Glomerular endothelial cell (primary cell): Measurements from ENCODE around the gene IL17RC. TPM values are rescaled to one million over a fixed set of nuclear protein-coding genes. Genes with fewer than 3 reads are reported as not detected.
"Not testable (repeated sequence)": the region's sequence is repeated elsewhere in the genome, so short reads cannot be mapped to it uniquely, and the experiment has no call there.

Experiments
- DNase-seq: peaks from one replicate; pipeline ENCODE4 v3.0.0-alpha.2; 2011; ENCODE audit warnings: low read depth, low spot score; ENCODE audit errors: extremely low read depth
- total RNA-seq: library from RNA; depleted of rRNA; stranded (reverse); fragments of >200 nt; gene quantifications from 2 replicates; pipeline ENCODE4 v1.2.3, GENCODE V29; 2015

IL17RC gene
- total RNA-seq, 1 donor from 2014 or later, result 26.1 TPM

DNA sequence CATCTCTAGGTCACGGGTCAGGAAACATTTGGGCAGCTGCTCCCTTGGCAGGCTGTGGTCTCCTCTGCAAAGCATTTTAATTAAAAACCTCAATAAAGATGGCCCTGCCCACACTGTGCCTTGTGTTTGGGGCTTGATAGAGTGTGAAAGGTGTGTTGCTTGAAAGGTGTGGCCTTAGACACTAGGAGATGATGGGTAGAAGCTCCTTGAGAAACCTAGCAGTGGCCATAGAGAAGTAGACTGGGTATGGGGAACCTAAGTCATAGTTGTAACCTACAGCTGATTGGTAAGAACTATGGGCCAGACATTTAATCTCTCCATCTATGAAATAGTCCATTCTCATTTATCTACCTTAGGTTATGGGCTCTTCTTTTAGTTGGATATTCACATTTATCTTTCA lies 23.2 kb upstream of the IL17RC start:
- DNase-seq, result no peak

DNA sequence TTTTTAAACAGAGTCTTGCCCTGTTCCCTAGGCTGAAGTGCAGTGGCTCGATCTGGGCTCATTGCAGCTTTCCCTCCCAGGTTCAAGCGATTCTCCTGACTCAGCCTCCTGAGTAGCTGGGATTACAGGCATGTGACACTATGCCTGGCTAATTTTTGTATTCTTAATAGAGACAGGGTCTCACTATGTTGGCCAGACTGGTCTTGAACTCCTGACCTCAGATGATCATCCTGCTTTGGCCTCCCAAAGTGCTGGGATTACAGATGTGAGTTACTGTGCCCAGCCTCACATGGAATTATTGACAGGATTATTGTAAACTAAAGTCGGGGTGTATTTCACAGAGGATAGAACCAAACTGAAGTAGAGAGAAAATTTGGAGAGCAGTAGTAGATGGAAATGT lies 21.2 kb upstream of the IL17RC start:
- DNase-seq, result not testable (repeated sequence)

DNA sequence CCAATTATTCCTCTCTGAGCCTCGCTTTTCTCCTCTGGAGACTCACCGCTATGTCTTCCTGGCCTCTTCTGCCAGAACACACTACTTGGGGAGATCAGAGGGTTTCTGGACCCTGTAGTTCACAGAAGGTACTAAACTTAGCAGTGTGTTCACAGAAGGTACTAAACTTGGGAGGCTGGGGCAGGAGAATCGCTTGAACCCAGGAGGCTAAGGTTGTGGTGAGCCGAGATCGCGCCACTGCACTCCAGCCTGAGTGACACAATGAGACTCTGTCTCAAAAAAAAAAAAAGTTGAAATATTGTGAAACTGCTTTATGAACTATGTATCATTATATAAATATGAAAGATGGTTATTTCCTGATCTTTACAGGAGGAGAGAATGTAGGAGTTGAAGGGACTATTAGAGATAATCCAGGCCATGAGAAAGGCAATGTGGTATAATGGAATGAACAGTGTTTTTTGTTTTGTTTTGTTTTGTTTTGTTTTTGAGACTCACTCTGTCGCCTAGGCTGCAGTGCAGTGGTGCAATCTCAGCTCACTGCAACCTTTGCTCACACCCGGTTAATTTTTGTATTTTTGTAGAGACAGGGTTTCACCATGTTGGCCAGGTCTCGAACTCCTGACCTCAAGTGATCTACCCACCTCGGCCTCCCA lies 20.0 kb upstream of the IL17RC start:
- DNase-seq, result not testable (repeated sequence)

DNA sequence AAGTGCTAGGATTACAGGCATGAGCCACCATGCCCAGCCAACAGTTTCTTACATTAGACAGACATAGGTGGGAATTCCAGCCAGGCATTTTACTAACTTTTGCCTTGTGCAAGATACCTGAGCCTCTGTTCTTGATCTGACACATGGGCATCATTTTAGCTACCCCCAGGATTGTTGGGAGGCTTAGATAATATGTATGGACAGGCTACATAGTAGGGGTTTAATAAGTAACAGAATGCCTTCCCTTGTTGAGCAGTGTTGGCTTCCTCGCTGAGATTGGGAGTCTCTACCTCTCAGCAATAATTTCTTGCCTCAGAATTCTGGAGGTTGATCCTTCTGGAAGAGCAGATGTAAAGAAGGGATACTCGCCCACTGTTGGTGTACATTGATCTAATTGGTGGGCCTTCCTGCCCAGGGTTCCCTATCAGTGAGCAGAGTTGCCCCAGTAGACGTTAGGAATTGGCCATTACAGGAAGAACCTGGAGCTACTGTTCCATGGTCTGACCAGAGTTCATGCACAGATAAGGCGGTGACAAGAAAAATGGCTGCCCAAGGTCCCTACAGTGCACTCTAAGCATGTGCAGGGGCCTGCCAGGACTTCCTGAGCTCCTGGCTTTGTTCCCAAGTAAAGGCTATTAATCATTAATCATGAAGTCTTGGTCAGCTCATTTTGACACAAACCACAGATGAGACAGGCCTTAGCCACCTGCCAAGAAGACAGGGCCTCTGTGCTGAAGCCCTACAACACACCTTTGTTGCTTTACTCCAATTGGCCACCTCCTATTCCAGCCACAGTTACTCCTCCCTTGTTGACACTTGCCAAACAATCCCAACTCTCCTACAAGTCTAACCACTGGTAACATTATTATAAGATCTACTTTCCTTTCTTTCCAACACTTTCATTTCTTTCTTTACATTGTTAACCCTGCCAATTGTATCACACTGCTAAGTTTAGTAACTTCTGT lies 19.2 kb upstream of the IL17RC start:
- peak; percentile 25 for DNase-seq

DNA sequence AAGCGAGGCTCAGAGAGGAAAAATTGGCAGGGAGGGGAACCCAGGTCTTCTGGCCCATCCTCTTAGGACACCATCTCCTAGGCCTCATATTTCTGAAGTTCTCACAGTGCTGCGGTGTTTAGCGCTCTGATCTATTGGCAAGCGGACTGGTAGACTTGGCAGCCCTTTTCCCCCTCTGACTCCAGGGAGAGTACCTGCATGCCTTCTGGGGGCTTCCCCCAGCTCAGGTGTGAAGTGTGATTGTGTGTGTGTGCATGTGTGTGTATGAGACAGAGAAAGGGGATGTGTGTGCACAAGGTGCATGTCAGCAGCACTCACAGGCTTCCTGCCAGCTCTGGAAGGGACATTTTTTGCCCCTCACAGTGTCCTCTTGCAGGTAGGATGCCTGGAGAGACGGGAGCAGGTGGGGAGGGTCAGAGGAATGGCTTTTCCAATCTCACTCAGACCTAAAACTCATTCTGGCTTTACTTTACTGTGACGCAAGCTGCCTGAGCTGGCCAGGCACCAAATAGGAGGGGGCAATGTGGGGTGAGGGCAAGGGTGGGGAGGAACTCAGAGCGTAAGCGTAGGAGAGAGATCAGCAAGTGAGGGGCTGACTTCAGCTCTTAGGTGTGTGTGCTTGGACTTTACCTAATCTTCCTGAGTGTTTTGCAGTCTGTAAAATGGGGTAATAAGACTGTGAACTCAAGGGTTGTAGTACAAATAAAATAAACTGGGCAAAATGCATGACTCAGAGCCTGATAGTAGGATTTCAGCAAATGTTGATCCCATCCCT lies 18.2 kb upstream of the IL17RC start:
- no peak for DNase-seq

DNA sequence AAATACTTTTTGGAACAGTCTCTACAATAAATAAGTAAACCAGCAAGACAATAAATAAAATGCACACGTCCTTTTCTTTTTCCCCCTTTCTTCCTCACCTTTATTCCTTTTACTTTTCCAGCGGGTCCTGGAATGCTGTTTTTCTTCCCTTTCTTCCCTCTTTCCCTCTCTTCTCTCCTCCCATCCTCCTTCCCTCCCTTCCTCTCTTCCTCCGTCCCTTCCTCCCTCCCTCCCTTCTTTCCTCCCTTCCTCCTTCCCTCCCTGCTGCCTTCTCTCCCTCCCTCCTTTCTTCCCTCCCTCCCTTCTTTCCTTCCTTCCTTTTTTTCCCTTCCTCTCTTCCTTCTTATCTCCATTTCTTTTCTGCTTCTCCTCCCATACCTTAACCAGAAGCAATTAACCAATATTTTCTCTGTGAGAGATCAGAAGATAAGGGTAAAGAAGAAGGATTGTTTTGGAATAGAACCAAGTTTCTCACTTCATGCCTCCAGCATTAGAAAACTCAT lies 17.6 kb upstream of the IL17RC start:
- no peak for DNase-seq

DNA sequence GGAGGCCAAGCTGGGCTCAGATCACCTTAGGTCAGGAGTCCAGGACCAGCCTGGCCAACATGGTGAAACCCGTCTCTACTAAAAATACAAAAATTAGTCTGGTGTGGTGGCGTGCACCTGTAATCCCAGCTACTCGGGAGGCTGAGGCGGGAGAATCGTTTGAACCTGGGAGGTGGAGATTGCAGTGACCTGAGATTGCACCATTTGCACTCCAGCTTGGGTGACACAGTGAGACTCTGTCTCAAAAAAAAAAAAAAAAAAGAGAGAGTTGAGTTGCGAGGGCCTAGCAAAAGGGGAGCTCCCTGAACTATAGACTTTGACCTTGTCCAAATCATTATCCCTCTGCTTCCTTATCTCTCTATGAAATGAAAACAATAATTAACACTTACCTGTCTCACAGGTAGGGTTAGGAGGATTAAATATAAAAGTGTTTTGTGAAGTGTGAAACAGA lies 15.9 kb upstream of the IL17RC start:
- not testable (repeated sequence) for DNase-seq

DNA sequence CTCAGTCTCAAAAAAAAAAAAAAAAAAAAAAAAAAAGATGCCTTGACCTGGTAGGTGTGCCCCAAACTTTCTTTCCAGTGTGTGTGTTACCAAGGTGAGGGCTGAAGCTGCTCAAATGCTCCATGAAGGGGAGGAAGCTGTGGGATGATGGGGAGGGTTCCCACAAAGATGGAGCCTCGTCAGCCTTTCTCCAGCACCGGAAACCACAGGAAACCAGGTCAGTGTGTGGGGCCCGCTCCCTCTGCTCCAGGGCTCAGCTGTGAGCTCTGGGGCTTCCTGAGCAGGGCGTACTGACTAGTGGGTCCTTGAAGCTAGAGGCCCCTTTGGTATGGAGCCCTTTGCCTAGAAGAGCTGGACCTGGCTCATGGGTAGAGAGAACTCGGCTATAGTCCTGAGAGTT lies 14.9 kb upstream of the IL17RC start:
- DNase-seq, result peak; percentile 12

DNA sequence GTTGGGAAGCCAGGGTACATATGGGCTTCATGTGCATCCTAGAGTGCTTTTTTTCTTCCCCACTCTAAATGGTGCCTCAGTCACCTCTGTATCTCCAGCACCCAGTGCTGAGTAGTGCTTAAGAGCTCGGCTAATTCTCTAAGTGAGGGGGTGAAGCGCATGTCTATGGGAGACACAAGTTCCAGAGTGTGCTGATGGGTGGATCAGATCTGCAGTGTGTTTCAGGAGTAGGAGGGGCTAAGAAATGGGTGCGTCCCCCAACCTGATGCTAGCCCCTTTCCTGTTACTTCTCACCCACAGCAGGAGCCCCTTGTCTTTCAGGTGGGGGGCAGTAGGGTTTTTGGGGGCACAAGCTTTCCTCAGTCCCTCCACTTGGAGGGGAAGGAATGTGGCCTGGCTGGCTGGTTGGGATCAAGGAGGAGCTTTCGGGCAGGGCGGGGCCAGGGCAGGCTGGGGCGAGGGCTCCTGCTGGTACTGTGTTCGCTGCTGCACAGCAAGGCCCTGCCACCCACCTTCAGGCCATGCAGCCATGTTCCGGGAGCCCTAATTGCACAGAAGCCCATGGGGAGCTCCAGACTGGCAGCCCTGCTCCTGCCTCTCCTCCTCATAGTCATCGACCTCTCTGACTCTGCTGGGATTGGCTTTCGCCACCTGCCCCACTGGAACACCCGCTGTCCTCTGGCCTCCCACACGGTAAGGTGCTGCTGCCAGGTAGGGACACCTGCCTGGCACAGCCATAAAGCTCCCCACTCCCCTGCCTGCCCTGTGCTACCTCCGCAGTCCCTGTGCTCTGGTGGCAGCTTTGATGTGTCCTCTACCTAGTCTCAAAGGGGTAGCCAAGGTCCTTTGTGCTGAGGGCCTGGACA lies 14.3 kb upstream of the IL17RC start, which contains the start of gene IL17RE:
IL17RE (plus strand) TSS at position 477 of the 866 bp plus-strand sequence; CDS start at position 562, 85 bp downstream.
- DNase-seq, result no peak

DNA sequence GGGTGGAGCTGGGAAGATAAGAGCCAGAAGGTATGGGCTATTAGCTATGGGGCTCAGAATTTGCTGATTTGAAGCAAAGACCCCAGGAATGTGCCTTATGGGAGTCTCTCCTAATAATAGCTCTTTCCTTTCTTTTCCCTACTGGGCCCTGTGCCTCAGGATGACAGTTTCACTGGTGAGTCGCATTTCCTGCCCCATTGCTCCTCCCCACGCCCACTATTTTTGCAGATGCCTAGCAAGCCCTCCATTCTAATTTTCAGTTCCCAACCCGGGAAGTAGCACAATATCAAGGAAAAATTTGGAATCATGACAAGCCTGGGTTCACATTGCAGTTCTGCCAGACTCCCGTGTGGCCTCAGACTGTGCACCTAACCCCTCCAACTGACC lies 13.7 kb upstream of the IL17RC start:
- DNase-seq, result no peak

DNA sequence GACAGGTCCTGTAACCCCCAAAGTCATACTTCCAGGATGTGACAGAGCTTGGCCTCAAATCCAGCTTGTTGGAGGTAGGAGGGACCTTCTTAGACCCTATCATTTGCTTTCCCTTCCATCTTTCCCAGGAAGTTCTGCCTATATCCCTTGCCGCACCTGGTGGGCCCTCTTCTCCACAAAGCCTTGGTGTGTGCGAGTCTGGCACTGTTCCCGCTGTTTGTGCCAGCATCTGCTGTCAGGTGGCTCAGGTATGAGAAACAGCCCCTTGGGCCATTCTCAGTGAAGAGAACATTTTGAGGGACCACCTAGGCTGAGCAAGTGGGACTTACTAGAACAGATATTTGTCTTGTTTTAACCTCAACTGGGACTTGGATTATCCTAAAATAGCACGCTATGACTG lies 13.0 kb upstream of the IL17RC start:
- no peak for DNase-seq

DNA sequence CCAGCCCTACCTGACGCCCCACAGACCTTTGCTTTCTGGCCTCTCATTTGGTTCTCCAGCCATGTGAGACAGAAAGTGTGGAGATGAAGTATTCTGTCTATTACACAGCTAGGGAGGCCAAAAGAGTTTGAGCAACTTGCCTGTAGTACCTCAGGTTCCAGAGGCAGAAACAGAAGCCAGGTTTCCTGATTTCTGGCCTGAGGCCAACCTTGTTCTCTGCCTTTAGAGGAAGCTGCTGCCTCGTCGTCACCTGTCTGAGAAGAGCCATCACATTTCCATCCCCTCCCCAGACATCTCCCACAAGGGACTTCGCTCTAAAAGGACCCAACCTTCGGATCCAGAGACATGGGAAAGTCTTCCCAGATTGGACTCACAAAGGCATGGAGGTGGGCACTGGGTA lies 10.4 kb upstream of the IL17RC start:
- DNase-seq, result no peak

DNA sequence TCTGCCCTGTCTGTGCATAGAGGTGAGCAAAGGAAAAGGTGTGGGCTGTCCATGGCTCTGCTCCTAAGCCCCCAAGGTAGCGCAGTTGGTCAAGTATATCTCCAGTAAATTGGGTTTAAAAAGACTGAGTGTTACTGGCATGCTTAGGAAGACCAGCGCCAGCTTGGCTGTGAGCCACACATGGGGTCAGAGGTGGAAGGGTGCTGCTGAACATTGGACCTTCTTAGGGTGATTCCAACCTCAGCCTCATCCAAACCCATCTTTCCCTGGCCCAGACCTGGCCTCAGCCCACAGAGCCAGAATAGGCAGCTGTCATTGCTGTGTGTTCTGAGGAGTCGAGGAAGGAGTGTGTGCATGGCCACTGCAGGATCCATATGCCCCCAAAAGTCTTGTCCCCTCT lies 8.6 kb upstream of the IL17RC start:
- no peak for DNase-seq

DNA sequence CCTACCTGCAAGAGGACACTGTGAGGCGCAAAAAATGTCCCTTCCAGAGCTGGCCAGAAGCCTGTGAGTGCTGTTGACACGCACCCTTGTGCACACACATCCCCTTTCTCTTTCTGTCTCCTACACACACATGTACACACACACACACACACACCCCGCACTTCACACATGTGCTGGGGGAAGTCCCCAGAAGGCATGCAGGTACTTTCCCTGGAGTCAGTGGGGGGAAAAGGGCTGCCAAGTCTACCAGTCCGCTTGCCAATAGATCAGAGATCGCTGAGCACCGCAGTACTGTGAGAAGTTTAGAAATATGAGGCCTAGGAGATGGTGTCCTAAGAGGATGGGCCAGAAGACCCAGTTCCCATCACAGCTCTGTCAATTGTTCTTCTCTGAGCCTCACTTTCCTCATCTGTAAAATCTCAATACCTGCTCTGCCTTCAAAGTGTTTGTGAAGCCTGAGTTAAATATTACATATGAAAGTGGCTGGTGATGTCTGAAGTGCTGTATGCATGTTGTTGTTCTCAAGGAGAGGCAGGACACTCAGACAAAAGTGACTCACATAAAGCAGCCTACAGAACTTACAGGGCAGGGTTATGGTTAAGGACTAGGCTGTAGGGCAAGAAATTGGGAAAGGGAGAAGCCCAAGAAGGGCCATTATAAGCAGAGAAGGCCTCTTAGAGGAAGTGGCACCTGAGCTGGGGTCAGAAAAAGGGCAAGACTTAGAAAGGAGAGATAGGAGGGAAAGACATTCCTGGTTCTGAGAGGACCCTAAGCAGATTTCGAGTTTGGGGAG lies 7.5 kb upstream of the IL17RC start:
- no peak for DNase-seq

DNA sequence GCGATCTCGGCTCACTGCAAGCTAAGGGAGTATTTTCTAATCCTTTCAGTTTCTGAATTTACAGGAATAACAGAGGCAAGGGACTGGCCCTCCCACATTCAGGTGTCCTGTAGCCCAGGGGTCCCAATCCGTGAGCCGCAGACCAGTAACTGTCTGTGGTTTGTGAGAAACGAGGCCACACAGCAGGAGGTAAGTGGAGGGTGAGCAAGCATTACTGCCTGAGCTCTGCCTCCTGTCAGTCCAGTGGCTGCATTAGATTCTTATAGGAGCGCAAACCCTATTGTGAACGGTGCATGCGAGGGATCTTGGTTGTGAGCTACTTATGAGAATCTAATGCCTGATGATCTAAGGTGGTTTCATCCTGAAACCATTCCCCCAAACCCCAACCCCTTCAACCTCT lies 5.0 kb upstream of the IL17RC start:
- DNase-seq, result no peak

DNA sequence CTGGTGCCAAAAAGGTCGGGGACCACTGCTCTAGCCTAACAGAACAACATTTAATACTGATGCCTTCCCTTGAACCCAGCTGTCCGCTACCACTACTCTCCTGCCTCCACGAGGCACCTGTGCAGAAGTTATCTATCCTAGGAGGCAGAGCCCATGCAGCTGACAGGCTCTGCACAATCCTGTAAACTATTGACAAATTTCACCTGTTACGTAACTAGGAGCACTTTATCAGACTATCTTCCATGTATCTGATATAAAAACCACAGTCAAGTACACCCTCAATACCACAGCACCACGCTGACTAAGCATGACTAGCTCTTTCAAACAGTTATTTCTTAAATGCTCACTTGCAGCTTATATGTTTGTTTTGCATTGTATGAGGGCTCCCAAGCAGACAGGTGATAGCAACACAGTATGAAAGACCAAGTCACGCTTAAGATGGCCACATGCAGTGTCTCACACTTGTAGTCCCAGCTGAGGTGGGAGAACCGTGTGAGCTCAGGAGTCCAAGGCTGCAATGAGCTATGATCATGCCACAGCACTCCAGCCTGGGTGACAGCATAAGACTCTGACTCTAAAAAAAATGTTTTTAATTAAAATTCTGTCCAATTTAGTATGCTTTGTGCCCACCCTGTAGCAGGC lies 4.5 kb upstream of the IL17RC start:
- DNase-seq, result no peak

DNA sequence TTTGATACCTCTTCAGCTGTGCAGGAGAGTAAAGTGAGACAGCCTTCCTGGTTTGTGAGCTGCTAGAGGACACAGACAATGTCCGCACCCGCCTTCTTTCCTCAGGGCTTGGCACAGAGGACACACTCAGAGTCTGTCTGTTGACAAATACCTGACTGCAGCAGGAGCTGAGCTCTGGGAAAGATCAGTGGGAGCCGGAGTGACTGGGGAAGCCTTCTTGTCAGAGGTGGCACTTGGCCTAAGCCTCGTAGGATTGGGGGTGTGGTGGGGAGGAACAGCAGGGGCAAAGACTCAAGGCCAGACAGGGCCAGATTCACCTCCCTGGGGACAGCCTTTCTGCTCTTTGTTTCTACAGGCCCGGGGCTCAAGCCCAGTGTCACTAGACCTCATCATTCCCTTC lies 3.3 kb upstream of the IL17RC start:
- no peak for DNase-seq

DNA sequence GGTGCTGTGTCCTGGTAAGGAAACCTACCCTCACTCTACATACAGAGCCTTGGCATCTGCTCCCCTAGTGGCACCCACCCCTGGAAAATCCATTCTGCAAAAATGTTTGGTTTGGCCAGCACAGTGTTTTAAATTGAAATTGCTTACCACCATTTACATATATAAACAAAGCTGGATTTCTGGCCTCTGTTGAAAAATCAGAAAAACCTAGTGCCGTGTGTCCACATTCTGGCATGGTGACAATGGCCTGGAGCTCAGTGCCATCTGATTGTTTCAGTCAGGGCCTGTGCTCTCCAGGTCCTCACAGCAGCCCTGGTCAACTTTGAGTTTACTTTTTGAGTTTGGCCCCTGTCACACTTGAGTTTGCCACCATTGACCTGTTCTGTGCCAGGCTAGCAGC lies 2.9 kb upstream of the IL17RC start:
- no peak for DNase-seq
